Bronchial epithelial cell (primary cell): ENCODE results near the gene ENTPD3. TPM values are rescaled to one million over a fixed set of nuclear protein-coding genes. Genes with fewer than 3 reads are reported as not detected.

Experiments used
- DNase-seq: peaks from one replicate; pipeline ENCODE4 v3.0.0-alpha.2; 2010; ENCODE audit warnings: low read depth
- FAIRE-seq: peaks from 2 replicates; lab custom pipeline; 2011; peaks lifted over from hg19 to GRCh38; lab: Jason Lieb, UNC
- H3K27me3 ChIP-seq: 2 replicates; pipeline ENCODE4 v1.5.1; 2011; ENCODE audit warnings: low read length; ENCODE audit not compliant: control insufficient read depth, insufficient read depth
- H3K36me3 ChIP-seq: 2 replicates; pipeline ENCODE4 v1.5.1; 2011; ENCODE audit warnings: low read length; ENCODE audit not compliant: control insufficient read depth, insufficient read depth
- H3K4me3 ChIP-seq: 2 replicates; pipeline ENCODE4 v1.5.1; 2011; ENCODE audit warnings: mild to moderate bottlenecking, low read depth, low read length, control low read depth
- total RNA-seq: library from RNA; depleted of rRNA; stranded (reverse); fragments of >200 nt; gene quantifications from 2 replicates; pipeline ENCODE4 v1.2.1, GENCODE V29; 2014
- TF ChIP-seq, protein P1 (sequence below): IDR thresholded peaks from 2 replicates; pipeline ENCODE4 v1.5.1; 2011; ENCODE audit warnings: mild to moderate bottlenecking, moderate library complexity, low read length, control low read depth, inconsistent platforms; ENCODE audit not compliant: insufficient read depth, severe bottlenecking

The ENTPD3 gene
- 8.4 and 18.1 TPM in 2 replicates for total RNA-seq

DNA sequence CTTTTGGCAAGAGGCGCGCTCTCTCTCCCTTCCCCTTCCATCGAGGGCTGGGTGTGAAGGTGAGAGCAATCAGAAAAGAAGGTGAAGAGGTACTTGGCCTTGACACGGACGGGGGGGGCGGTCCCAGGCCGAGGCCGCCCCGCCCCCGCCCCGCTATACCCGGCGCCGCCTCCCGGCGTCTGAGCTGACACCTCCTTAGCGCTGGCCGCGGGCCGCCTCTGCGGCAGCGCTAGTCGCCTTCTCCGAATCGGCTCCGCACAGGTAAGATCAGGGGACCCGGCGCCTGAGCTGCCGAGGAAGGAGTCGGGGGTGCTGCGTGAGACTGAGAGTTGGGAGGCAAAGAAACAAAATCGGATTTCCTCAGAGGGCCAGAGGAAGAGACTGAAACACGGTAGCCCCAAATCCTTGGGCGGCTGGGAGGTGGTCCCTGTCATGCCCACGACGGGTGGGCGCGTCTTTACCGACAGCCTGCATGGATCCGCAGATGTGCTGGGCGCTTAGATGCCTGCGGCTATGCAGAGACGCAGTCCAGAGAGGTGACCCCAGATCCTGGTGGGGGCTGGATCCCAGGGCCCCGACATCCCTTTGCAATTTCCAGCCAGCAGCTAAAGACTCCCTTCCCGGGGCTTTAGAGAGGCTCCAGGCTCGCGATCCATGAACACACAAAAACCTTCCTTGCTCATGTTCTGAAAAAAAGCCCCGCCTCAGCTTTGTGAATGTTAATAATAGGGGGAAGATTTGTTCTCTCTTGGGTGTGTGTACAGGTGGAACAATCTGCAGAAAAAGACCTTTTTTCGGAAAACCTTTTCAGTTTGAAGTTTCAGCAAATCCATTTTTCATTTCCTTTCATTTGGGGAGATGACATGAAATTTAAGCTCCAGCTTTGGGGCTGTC lies at the start of gene ENTPD3:
Gene ENTPD3, plus strand, starts transcription at position 184 of the 894 bp plus-strand sequence. CDS start 874 bp downstream, outside the sequence.
- no peaks in the 10 kb centered on the region for H3K27me3 ChIP-seq
- DNase-seq (peak; percentile 50), FAIRE-seq (no peak)
- H3K36me3 ChIP-seq = no peaks in the 10 kb centered on the region
- H3K4me3 ChIP-seq = peak within 1 kb of the TSS; percentile 56
- TF ChIP-seq, protein P1, sequence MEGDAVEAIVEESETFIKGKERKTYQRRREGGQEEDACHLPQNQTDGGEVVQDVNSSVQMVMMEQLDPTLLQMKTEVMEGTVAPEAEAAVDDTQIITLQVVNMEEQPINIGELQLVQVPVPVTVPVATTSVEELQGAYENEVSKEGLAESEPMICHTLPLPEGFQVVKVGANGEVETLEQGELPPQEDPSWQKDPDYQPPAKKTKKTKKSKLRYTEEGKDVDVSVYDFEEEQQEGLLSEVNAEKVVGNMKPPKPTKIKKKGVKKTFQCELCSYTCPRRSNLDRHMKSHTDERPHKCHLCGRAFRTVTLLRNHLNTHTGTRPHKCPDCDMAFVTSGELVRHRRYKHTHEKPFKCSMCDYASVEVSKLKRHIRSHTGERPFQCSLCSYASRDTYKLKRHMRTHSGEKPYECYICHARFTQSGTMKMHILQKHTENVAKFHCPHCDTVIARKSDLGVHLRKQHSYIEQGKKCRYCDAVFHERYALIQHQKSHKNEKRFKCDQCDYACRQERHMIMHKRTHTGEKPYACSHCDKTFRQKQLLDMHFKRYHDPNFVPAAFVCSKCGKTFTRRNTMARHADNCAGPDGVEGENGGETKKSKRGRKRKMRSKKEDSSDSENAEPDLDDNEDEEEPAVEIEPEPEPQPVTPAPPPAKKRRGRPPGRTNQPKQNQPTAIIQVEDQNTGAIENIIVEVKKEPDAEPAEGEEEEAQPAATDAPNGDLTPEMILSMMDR = no peak

DNA sequence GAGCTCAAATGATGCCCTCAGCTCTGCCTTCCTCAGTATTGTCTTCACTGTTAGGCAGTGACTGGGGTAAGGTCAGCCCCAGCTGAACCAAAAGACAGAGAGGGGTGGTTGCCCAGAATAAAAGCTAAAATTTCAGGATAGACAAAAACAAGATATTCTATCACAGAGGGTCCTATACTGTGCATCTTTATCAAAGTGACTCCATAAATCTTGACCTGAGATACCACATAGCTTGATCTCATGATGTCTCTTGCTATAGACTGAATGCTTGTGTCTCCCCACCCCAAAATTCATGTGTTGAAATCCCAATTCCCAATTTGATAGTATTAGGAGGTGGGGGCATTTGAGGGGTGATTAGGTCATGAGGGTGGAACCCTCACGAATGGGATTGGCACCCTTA lies 47.1 kb upstream of the ENTPD3 start:
- no peaks in the 10 kb centered on the region for H3K36me3 ChIP-seq
- no peaks in the 10 kb centered on the region for H3K27me3 ChIP-seq
- TF ChIP-seq, protein P1 = no peak
- no peak for DNase-seq
- FAIRE-seq = no peak
- no peak overlapping the region for H3K4me3 ChIP-seq

DNA sequence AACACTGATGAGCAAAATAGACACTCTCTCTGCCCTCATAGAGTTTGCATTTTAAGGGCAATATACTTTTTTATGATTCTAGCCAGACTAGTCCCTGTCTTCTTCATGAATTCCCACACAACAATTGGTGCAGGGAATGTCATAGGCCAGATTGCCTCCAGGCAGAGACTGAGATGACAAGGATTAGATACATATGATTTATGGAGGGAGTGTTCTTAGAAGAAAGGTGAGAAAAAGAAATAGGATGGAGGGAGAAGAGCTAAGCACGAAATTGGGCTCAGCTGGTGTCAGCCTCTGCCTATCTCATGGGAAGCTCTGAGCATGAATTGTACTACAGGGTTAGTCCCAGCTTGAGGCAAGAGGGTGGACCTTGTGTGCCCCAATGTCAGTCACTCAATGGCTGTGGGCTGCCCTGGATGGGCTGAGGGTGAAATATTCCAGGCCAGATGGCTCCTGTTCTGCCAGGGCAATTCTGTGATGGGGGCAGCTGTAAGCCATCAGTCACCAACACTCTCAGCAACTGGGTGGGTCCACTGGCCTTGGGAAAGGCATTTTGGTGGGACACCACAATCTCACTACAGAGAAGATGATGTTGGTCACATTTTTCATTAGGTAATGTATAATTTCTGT lies 46.3 kb upstream of the ENTPD3 start:
- Histone ChIP-seq H3K27me3 (no peaks in the 10 kb centered on the region), H3K4me3 (no peak overlapping the region), H3K36me3 (no peaks in the 10 kb centered on the region)
- TF ChIP-seq, protein P1 = no peak
- no peak for DNase-seq
- FAIRE-seq = no peak

DNA sequence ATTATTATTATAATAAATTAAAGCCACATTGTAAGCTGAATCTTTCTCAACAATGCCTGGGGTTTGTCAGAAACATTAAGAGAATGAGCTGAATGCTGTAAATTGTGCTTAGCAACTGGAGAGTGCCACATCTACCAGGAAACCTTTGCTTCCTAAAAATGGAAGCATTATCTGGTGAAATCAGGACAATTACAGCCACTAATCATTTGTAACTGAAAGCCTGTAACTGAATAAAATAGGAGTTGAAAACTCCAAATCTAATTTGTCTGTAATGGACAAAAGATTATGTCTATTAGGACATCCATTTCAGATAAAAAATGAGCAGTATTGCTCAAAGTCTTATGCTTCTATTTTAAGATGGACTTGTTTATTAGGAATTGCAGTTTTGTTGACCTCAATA lies 45.3 kb upstream of the ENTPD3 start:
- Histone ChIP-seq H3K36me3 (no peaks in the 10 kb centered on the region), H3K27me3 (no peaks in the 10 kb centered on the region), H3K4me3 (no peak overlapping the region)
- TF ChIP-seq, protein P1 = no peak
- no peak for DNase-seq
- no peak for FAIRE-seq

DNA sequence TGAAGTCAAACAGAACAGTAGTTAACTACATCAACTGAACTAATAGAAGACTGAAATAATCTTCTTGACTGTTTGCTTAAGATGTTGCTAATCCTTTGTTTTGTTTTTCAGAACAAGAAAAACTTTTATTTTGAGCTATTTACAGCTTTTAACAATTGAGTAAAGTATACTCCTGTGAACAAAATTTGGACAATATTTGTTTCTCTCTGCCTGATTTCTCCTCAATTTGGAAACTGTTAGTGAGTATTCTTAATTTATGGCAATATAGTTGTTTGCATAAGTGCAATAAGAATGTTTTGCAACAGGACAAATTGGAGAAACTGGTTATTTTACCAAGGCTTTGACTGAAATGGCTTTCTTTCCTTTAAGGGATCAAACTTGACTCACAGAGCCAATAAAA lies 36.5 kb upstream of the ENTPD3 start:
- no peak overlapping the region for H3K4me3 ChIP-seq
- DNase-seq (no peak), FAIRE-seq (no peak)
- TF ChIP-seq, protein P1 = no peak
- H3K27me3 ChIP-seq = no peaks in the 10 kb centered on the region
- H3K36me3 ChIP-seq = no peaks in the 10 kb centered on the region
